Transverse colon (tissue), 4 donors: ENCODE results near the gene LCNL1.

Experiments
- CTCF ChIP-seq, 5 experiments: fragments of 200-600 bp in 3 of 5; fragments of 450-650 bp in 2 of 5; sonication (generic) in 3 of 5; IDR thresholded peaks; 1 replicate in 2 of 5; 2 replicates in 3 of 5; pipeline ENCODE4 v1.5.1; 2016 to 2017; ENCODE audit warnings: antibody characterized with exemption in 5 of 5, inconsistent platforms in 3 of 5, mild to moderate bottlenecking in 2 of 5, moderate library complexity in 1 of 5
- EP300 ChIP-seq: sonication (generic); formaldehyde crosslinking; IDR thresholded peaks from one replicate; pipeline ENCODE4 v1.6.1; 2017; ENCODE audit warnings: antibody characterized with exemption, low read depth
- POLR2A ChIP-seq: fragments of 450-650 bp; IDR thresholded peaks from one replicate; pipeline ENCODE4 v1.6.1; 2016; ENCODE audit warnings: antibody characterized with exemption, mild to moderate bottlenecking, moderate library complexity
- POLR2AphosphoS5 ChIP-seq, 3 donors: sonication (generic); formaldehyde crosslinking; IDR thresholded peaks; one replicate each; pipeline ENCODE4 v1.6.1; 2016; ENCODE audit warnings: antibody characterized with exemption in 3 of 3

- TF ChIP-seq POLR2A (no peak), CTCF (IDR thresholded peaks at IDR 0.05) (no peak), EP300 (no peak), POLR2AphosphoS5 (IDR thresholded peaks at IDR 0.05) (no peak)
Measured at GRCh38 chr9:137017071-137017470, 34.3 kb downstream of the LCNL1 start.
